OCI-LY3 (cell line): ENCODE data around the gene HES4.

Source experiments
- CTCF ChIP-seq: fragments of 200-600, 300-600 bp; sonication (generic); IDR thresholded peaks from 2 replicates; pipeline ENCODE4 v1.5.1; 2014; ENCODE audit warnings: antibody characterized with exemption, low read length, low read depth
- EZH2phosphoT487 ChIP-seq: fragments of 200-600 bp; shearing (Covaris generic); IDR thresholded peaks from 2 replicates; pipeline ENCODE4 v1.6.1; 2018; ENCODE audit warnings: antibody characterized with exemption, mixed run types, low read depth

GRCh38 chr1:1048765-1049164, 48.9 kb upstream of the HES4 start:
- TF ChIP-seq CTCF (no peak), EZH2phosphoT487 (no peak)
